Amniotic stem cell (primary cell): Measurements from ENCODE around the gene CRELD1.
"Not testable (repeated sequence)": the region's sequence is repeated elsewhere in the genome, so short reads cannot be mapped to it uniquely, and the experiment has no call there.

Experiments
- DNase-seq: peaks from one replicate; lab custom pipeline; 2025; lab: John Stamatoyannopoulos, UW

CRELD1 gene

DNA sequence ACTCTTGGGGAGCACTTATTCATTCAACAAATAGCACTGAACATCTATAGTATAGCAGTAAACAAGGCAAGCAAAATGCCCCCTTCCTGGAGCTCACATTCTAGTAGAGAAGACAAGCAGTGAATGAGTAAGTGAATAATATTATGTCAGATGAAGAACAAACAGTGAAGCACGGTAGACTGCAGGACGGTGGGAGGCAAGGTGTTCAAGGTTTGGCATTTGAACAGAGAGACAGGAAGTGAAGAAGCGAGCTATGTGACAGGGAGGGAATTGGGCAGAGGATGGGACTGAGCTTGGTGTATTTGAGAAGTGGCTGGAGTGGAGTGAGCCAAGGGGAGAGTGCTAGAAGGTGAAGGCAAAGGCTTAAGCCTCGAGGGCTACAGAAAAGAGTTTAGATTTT lies 1.4 kb downstream of the CRELD1 start:
- DNase-seq, result no peak

- no peak for DNase-seq
These were observed 2.4 kb downstream of the CRELD1 start for GRCh38 chr3:9935966-9936510.

GRCh38 chr3:9937486-9938238 lies 4.0 kb downstream of the CRELD1 start:
- DNase-seq, result no peak

DNA sequence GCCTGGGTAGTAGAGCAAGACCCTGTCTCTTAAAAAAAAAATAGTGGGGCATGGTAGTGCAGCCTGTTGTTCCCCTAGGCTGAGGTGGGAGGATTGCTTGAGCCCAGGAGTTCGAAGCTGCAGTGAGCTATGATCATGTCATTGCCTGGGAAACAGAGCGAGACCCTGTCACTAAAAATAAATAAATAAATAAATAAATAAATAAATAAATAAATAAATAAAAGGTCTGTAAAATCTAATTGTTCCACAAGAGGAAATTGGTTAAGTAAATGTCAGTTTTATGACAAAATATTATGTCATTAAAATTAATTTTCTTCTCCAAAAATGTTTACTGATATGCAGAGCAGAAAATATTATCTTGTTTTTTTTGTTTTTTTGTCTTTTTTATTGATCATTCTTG lies 5.3 kb downstream of the CRELD1 start:
- DNase-seq, result no peak

- not testable (repeated sequence) for DNase-seq
These were observed 6.3 kb downstream of the CRELD1 start for GRCh38 chr3:9939906-9940305.

DNA sequence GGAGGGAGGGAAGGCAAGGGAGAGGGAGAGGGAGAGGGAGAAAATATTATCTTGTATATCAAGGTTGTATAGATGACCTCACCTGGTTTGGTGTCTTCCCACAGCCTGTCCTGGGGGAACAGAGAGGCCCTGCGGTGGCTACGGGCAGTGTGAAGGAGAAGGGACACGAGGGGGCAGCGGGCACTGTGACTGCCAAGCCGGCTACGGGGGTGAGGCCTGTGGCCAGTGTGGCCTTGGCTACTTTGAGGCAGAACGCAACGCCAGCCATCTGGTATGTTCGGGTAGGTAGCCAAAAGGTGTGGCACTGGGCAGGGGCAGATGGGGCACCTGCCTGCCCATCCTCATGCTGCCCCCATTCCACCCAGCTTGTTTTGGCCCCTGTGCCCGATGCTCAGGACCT lies 7.1 kb downstream of the CRELD1 start:
- DNase-seq, result no peak

GRCh38 chr3:9942164-9942563 lies 8.5 kb downstream of the CRELD1 start:
- DNase-seq, result no peak

GRCh38 chr3:9942934-9943690 lies 9.5 kb downstream of the CRELD1 start:
- DNase-seq, result no peak

GRCh38 chr3:9944271-9944670 lies 10.6 kb downstream of the CRELD1 start:
- no peak for DNase-seq

DNA sequence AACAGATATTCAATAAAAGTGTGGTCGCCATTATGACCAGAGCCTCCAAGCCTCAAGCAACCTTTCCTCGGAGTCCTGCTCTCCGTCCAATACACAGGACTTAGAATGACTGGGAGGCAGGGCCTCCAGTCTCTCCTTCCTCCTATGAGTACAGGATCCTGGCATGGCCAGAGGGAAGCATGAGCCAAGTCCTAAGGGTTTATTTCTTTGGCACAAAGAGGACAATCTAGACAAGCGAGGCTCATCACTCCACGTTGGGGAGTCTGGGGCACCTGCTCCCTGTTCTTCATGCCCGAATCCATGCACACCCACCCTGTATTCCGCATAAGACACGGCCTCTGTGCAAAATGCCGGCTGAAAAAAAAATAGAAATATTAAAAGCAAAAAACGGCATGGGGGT lies 11.7 kb downstream of the CRELD1 start:
- DNase-seq, result no peak

- peak; percentile 64 for DNase-seq
These were observed 12.7 kb downstream of the CRELD1 start for GRCh38 chr3:9946112-9947024.

- no peak for DNase-seq
These were observed 13.7 kb downstream of the CRELD1 start for GRCh38 chr3:9947025-9947995.

DNA sequence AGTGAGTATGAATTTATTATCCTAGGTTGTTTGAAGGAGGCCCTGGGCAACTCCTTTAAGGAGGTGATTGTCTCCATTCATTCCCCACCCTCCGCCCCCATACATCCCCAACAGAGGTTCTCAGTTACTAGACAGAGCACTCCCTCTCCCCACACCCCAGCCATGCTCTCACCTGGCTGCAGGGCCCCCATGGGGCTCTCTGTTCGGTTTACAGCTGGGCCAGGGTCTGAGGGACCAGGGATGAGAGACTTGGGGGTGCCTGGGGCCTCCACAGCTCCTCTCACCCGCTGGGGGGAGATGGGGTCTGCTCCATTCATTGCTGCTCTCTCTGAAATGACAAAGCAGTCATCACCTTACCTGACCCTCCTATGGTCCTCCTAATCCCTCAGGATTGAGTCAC lies 15.0 kb downstream of the CRELD1 start:
- DNase-seq, result no peak

DNA sequence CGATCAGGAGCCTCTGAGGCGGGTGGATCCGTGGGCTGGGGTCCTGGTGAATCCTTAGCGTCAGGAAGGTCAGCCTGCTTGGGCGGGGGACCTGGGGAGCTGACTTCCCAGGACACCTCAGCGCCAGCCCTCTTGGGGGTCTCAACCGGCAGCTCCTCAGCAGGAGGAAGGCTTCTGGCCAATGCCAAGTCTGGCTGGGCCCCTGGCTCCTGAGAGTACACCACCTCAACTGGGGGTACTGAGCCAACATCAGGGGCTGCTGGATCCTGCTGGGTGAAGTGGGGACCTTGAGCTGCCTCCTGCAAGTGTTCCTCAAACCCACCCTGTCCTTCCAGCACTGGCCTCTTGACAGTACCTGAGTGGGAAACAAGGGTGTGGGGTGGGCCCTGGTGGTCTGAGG lies 15.5 kb downstream of the CRELD1 start:
- DNase-seq, result no peak

GRCh38 chr3:9949626-9950025 lies 16.0 kb downstream of the CRELD1 start:
- no peak for DNase-seq

DNA sequence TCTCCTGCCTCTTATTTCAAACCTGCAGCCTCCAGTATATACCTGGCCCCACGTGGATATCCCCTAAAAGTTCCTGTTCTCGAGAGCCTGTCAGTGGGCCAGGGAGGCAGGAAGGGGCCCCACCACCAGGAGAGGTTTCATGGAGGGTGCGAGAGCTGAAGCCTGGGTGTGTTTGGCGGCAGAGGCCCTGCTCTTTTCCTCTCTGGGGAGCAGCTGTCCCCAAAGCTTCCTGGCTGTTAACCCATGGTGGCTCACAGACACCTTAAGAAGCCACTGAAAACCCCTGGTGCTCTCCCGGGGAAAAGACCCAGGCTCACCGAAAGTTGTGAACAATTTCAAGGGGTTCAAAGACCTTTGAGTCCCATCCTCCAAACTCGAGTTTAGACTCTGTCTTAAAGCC lies 17.5 kb downstream of the CRELD1 start:
- DNase-seq, result no peak

DNA sequence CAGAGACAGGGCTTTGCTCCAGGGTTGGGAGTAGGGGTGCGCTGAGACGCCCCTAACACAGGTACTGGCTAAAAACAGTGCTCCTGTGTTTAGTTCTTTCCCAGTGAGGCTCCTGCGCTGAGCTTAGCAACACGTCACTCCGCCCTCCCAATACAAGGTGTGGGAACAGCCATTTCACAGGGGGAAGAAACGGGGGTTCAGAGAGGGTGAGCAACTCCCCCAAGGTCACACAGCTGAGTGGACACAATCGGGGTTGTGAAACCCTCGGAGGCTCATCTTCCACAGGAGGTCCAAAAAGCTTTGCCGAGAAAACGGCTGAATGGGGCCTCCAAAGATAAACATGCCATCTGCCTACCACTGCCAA lies 17.9 kb downstream of the CRELD1 start:
- DNase-seq, result no peak

DNA sequence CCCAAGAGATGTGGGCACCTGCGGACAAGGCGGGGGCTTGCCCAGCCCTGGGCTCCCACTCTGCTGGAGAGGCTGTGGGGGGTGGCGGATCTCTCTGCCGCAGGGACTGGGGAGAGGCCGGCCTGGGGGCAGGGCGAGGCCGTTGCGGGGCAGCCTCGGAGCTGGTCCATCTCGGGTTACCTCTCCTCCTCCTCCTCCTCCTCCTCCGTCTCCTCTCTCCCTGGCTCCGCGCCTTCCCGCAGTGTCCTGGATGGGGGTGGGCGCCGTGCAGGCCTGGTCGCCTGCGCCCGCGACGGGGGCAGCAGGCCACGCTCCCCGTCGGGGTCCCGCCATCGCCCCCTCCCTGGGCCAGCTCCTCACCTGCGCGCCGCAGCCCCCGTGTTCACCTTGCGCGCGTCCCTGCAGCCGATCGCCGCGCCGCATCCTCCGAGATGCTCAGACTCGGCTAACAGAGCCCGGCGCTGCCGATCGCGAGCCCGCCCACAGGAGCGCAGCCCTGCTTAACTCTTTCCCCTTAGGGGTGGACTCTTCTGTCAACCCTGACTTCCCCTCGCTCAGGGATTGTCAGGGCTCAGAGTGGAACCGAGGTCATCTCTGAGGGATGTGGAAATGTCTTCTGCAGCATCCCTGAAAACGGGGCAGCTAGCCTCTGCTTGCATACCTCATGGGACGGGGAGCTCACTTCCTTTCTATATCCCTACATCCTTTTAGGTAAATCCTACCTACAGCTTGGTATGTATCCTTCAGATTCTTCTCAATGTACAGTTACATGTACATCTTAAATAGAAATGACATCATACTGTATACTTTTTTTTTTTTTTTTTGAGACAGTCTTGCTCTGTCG lies 18.6 kb downstream of the CRELD1 start, which contains the start of gene PRRT3:
PRRT3 (minus strand) TSS at position 447 of the 844 bp plus-strand sequence. CDS start 2,293 bp downstream, outside the sequence.
- DNase-seq, result no peak

DNA sequence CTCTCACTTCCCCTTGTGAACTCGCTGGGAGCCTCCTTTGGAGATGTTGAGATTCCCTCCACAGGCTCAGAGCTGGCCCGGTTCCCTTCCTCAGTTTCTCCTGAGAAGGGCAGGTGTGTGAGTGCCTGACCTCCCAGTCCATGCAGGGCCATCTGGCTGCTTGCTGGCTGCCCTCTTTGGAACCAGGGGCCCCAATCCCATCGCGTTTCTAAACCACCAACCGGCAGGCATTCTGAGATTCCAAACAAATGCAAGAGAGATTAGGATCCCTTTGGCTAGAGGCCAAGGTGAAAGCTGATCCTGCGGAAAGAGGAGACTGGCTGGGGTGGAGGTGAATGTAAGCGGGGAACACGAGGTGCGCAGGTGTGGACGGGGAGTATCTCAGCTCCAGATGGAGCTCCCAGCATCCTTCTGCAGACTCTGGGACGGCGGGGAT lies 21.5 kb downstream of the CRELD1 start:
- DNase-seq, result no peak
